Testis (tissue), 3 donors: ENCODE results near the gene DYRK1A. TPM values are rescaled to one million over a fixed set of nuclear protein-coding genes. Genes with fewer than 3 reads are reported as not detected.

ENCODE experiments used
- DNase-seq: peaks from one replicate; pipeline ENCODE4 v3.0.0-alpha.2; 2019
- H3K27ac ChIP-seq, 2 donors: fragments of 200-600 bp; sonication (generic); one replicate each; pipeline ENCODE4 v1.5.1; 2019
- H3K27me3 ChIP-seq: fragments of 200-600 bp; sonication (generic); one replicate; pipeline ENCODE4 v1.5.1; 2019
- H3K36me3 ChIP-seq: fragments of 200-600 bp; sonication (generic); one replicate; pipeline ENCODE4 v1.5.1; 2017; ENCODE audit warnings: low read depth; ENCODE audit errors: missing control alignments
- H3K4me1 ChIP-seq: fragments of 200-600 bp; sonication (generic); one replicate; pipeline ENCODE4 v1.5.1; 2019
- H3K4me3 ChIP-seq, 2 donors: fragments of 200-600 bp; sonication (generic); one replicate each; pipeline ENCODE4 v1.5.1; 2017 to 2019
- H3K9me3 ChIP-seq: fragments of 200-600 bp; sonication (generic); one replicate; pipeline ENCODE4 v1.5.1; 2017
- CTCF ChIP-seq, 3 experiments: fragments of 450-650 bp in 2 of 3; fragments of 200-600 bp in 1 of 3; sonication (generic) in 1 of 3; IDR thresholded peaks; one replicate each; pipeline ENCODE4 v1.5.1; 2016 to 2019; ENCODE audit warnings: antibody characterized with exemption in 3 of 3, mild to moderate bottlenecking in 2 of 3, moderate library complexity in 1 of 3
- POLR2A ChIP-seq: fragments of 450-650 bp; IDR thresholded peaks from one replicate; pipeline ENCODE4 v1.6.1; 2017; ENCODE audit warnings: antibody characterized with exemption, mild to moderate bottlenecking, moderate library complexity
- WGBS, 2 donors: methylation state at CpG; one replicate each; pipeline ENCODE4 v1.1.5; 2018; 5-methylcytosine and 5-hydroxymethylcytosine counted together
- intact Hi-C: fragments of 100-400 bp; cut with DNase I; formaldehyde crosslinking; loops from one replicate; pipeline ENCODE4 v1.15.1; 2023; ENCODE audit warnings: low total_unique reads
- polyA plus RNA-seq: library from polyadenylated mRNA; stranded (reverse); fragments of 350-450 nt; fragmentation: Illumina TruSeq; extraction: RNeasy Lipid Tissue Mini Kit (QIAGEN cat#74804); gene quantifications from one replicate; pipeline ENCODE4 v1.2.3, GENCODE V29; 2014; ENCODE audit warnings: low read depth, low replicate concordance; ENCODE audit not compliant: insufficient read depth
- total RNA-seq, 2 donors: library from RNA; depleted of rRNA; stranded (reverse); fragments of >200 nt; gene quantifications; one replicate each; pipeline ENCODE4 v1.2.3, GENCODE V29; 2016

The DYRK1A gene
- total and polyA plus RNA-seq, 3 donors from 2014 or later, result 68.6 to 166 (median 141) TPM

GRCh38 chr21:37408464-37409193 is 42.1 kb downstream of the DYRK1A start:
- no peaks in the 10 kb centered on the region for H3K36me3 ChIP-seq
- no peaks in the 10 kb centered on the region for H3K9me3 ChIP-seq
- peaks cover 5% of the 10 kb centered on the region for H3K4me1 ChIP-seq
- no peak for DNase-seq
- intact Hi-C loops, result no loop called here
- H3K4me3 ChIP-seq, result no peak overlapping the region
- H3K27me3 ChIP-seq, result no peaks in the 10 kb centered on the region
- H3K27ac ChIP-seq, result no peak overlapping the region
- WGBS, 2 donors, result 83 to 91% methylated on average over 2 of the region's 2 CpGs
- TF ChIP-seq CTCF (IDR thresholded peaks at IDR 0.05) (no peak), POLR2A (no peak)

- H3K36me3 ChIP-seq, result no peaks in the 10 kb centered on the region
- peaks cover 5% of the 10 kb centered on the region for H3K4me1 ChIP-seq
- H3K4me3 ChIP-seq, result no peak overlapping the region
- WGBS, 2 donors, result 84 to 93% methylated on average over 9 of the region's 9 CpGs
- H3K9me3 ChIP-seq, result no peaks in the 10 kb centered on the region
- DNase-seq, result no peak
- intact Hi-C loops, result no loop called here
- no peaks in the 10 kb centered on the region for H3K27me3 ChIP-seq
- TF ChIP-seq CTCF (IDR thresholded peaks at IDR 0.05) (no peak), POLR2A (no peak)
- H3K27ac ChIP-seq, result no peak overlapping the region
Observed at GRCh38 chr21:37410639-37411038, 44.1 kb downstream of the DYRK1A start.

GRCh38 chr21:37412603-37413360 is 46.2 kb downstream of the DYRK1A start:
- 71 to 75% methylated on average over 4 of the region's 4 CpGs for WGBS, 2 donors
- no peak overlapping the region for H3K27ac ChIP-seq
- H3K36me3 ChIP-seq, result no peaks in the 10 kb centered on the region
- TF ChIP-seq CTCF (IDR thresholded peaks at IDR 0.05) (no peak), POLR2A (no peak)
- intact Hi-C loops, result no loop called here
- no peak overlapping the region for H3K4me3 ChIP-seq
- H3K27me3 ChIP-seq, result no peaks in the 10 kb centered on the region
- no peaks in the 10 kb centered on the region for H3K9me3 ChIP-seq
- no peak for DNase-seq
- peaks cover 2% of the 10 kb centered on the region for H3K4me1 ChIP-seq

- TF ChIP-seq CTCF (IDR thresholded peaks at IDR 0.05) (no peak), POLR2A (no peak)
- WGBS, 2 donors, result 84 to 87% methylated on average over 5 of the region's 5 CpGs
- no peak for DNase-seq
- no peak overlapping the region for H3K4me3 ChIP-seq
- no peaks in the 10 kb centered on the region for H3K9me3 ChIP-seq
- H3K36me3 ChIP-seq, result no peaks in the 10 kb centered on the region
- H3K27ac ChIP-seq, result no peak overlapping the region
- H3K27me3 ChIP-seq, result no peaks in the 10 kb centered on the region
- peaks cover 6% of the 10 kb centered on the region for H3K4me1 ChIP-seq
- intact Hi-C loops, result no loop called here
Observed at GRCh38 chr21:37413553-37414291, 47.1 kb downstream of the DYRK1A start.
